ENCODE results near the gene CALM1. TPM values are rescaled to one million over a fixed set of nuclear protein-coding genes. Genes with fewer than 3 reads are reported as not detected.

CALM1 gene
- total RNA-seq, 1 experiment from 2014 or later = 998 TPM

GRCh38 chr14:90399541-90400444, 3.0 kb downstream of the CALM1 start:
- ChIA-PET CTCF (interaction anchor here (0.5 to 1.8 kb wide), 10 partner anchors 9 to 415 kb away, joined by 3 to 17 read pairs (median 4); no protein-coding TSS in a partner anchor), POLR2A (ENCODE audit: low non-redundant PET) (interaction anchor here (0.6 to 0.7 kb wide), 3 partner anchors 45 to 293 kb away, joined by 3 to 7 read pairs (median 4); no protein-coding TSS in a partner anchor)
- H3K4me1 ChIP-seq (ENCODE audit: insufficient read depth, low read length, poor library complexity, severe bottlenecking) = peaks cover 61% of the 10 kb centered on the region
- no peaks in the 10 kb centered on the region for H3K9me3 ChIP-seq (ENCODE audit: low read depth, low read length, poor library complexity, severe bottlenecking)
- peaks cover 51% of the 10 kb centered on the region for H3K36me3 ChIP-seq (ENCODE audit: insufficient read depth, low read length, poor library complexity, severe bottlenecking)
- intact Hi-C loops (cut with micrococcal nuclease; ENCODE audit: unreplicated experiment) = loop anchor here (1.0 to 5.0 kb wide), 4 partner anchors 97 to 360 kb away; no protein-coding TSS in a partner anchor
- peak overlapping the region; percentile 90 for H3K4me3 ChIP-seq (ENCODE audit: low read depth, low read length, poor library complexity, severe bottlenecking)
- peak overlapping the region; percentile 63 for H3K27ac ChIP-seq (ENCODE audit: low read depth, low read length, poor library complexity, severe bottlenecking)
- TF ChIP-seq CTCF (conservative IDR thresholded peaks at IDR 0.05; ENCODE audit: low read depth, low read length) (peak; percentile 100), EZH2 (IDR thresholded peaks at IDR 0.05; ENCODE audit: borderline replicate concordance, low read depth, low read length, poor library complexity, severe bottlenecking) (no peak)
- no peaks in the 10 kb centered on the region for H3K27me3 ChIP-seq (replicated peaks; ENCODE audit: insufficient read depth, low read depth, low read length, poor library complexity)
- no TSS peak for BruUV-seq (replicated peaks)
- peak; percentile 96 for DNase-seq (ENCODE audit: low spot score)

GRCh38 chr14:90400904-90401561, 4.2 kb downstream of the CALM1 start:
- ChIA-PET POLR2A (ENCODE audit: low non-redundant PET) (interaction anchor here (0.6 to 0.7 kb wide), 2 partner anchors 44 to 291 kb away, joined by 4 to 7 read pairs; no protein-coding TSS in a partner anchor), CTCF (no interaction called here)
- Histone ChIP-seq H3K9me3 (ENCODE audit: low read depth, low read length, poor library complexity, severe bottlenecking) (no peaks in the 10 kb centered on the region), H3K4me1 (ENCODE audit: insufficient read depth, low read length, poor library complexity, severe bottlenecking) (peaks cover 72% of the 10 kb centered on the region), H3K4me3 (ENCODE audit: low read depth, low read length, poor library complexity, severe bottlenecking) (peak overlapping the region; percentile 90), H3K36me3 (ENCODE audit: insufficient read depth, low read length, poor library complexity, severe bottlenecking) (peaks cover 61% of the 10 kb centered on the region), H3K27ac (ENCODE audit: low read depth, low read length, poor library complexity, severe bottlenecking) (peak overlapping the region; percentile 63), H3K27me3 (replicated peaks; ENCODE audit: insufficient read depth, low read depth, low read length, poor library complexity) (no peaks in the 10 kb centered on the region)
- intact Hi-C loops (cut with micrococcal nuclease; ENCODE audit: unreplicated experiment) = no loop called here
- no TSS peak for BruUV-seq (replicated peaks)
- no peak for DNase-seq (ENCODE audit: low spot score)
- TF ChIP-seq EZH2 (IDR thresholded peaks at IDR 0.05; ENCODE audit: borderline replicate concordance, low read depth, low read length, poor library complexity, severe bottlenecking) (no peak), CTCF (conservative IDR thresholded peaks at IDR 0.05; ENCODE audit: low read depth, low read length) (no peak)

GRCh38 chr14:90402016-90402415, 5.2 kb downstream of the CALM1 start:
- BruUV-seq (replicated peaks) = no TSS peak
- POLR2A ChIA-PET (ENCODE audit: low non-redundant PET) = no interaction called here
- intact Hi-C loops (cut with micrococcal nuclease; ENCODE audit: unreplicated experiment) = no loop called here

More at GRCh38 chr14:90402016-90402415, 5.2 kb downstream of the CALM1 start:
- DNase-seq (ENCODE audit: low spot score) = no peak
- CTCF ChIA-PET = no interaction called here
- no peak overlapping the region for H3K4me3 ChIP-seq (ENCODE audit: low read depth, low read length, poor library complexity, severe bottlenecking)
- H3K36me3 ChIP-seq (ENCODE audit: insufficient read depth, low read length, poor library complexity, severe bottlenecking) = peaks cover 70% of the 10 kb centered on the region
- H3K27me3 ChIP-seq (replicated peaks; ENCODE audit: insufficient read depth, low read depth, low read length, poor library complexity) = no peaks in the 10 kb centered on the region
- TF ChIP-seq EZH2 (IDR thresholded peaks at IDR 0.05; ENCODE audit: borderline replicate concordance, low read depth, low read length, poor library complexity, severe bottlenecking) = no peak
- no peak for TF ChIP-seq CTCF (conservative IDR thresholded peaks at IDR 0.05; ENCODE audit: low read depth, low read length)
- peak overlapping the region; percentile 58 for H3K27ac ChIP-seq (ENCODE audit: low read depth, low read length, poor library complexity, severe bottlenecking)
- no peaks in the 10 kb centered on the region for H3K9me3 ChIP-seq (ENCODE audit: low read depth, low read length, poor library complexity, severe bottlenecking)
- H3K4me1 ChIP-seq (ENCODE audit: insufficient read depth, low read length, poor library complexity, severe bottlenecking) = peaks cover 78% of the 10 kb centered on the region

Data from A673 (cell line).